Loucy (cell line): Measurements from ENCODE around the gene SIGLEC15.

ENCODE experiments used
- H2AFZ ChIP-seq: fragments of 200-600 bp; sonication (generic); 2 replicates; pipeline ENCODE4 v1.6.0; 2016; ENCODE audit warnings: antibody characterized with exemption, mild to moderate bottlenecking, low read length, moderate library complexity
- H3F3A ChIP-seq: fragments of 200-600 bp; 2 replicates; pipeline ENCODE4 v1.6.0; 2016; ENCODE audit warnings: antibody characterized with exemption, low read depth, mild to moderate bottlenecking
- H3K27me3 ChIP-seq: fragments of 200-600 bp; sonication (generic); 2 replicates; pipeline ENCODE4 v1.6.1; 2014; ENCODE audit warnings: low read length, mild to moderate bottlenecking; ENCODE audit not compliant: insufficient read depth, poor library complexity, severe bottlenecking
- H3K36me3 ChIP-seq: fragments of 200-600 bp; sonication (generic); 2 replicates; pipeline ENCODE4 v1.6.1; 2016; ENCODE audit warnings: low read length; ENCODE audit not compliant: insufficient read depth
- H3K4me1 ChIP-seq: fragments of 200-600 bp; sonication (generic); 2 replicates; pipeline ENCODE4 v1.5.1; 2014; ENCODE audit warnings: low read length, mild to moderate bottlenecking; ENCODE audit not compliant: insufficient read depth, poor library complexity, severe bottlenecking
- H3K4me2 ChIP-seq: fragments of 200-600 bp; sonication (generic); 2 replicates; pipeline ENCODE4 v1.6.0; 2014; ENCODE audit warnings: antibody characterized with exemption, low read length, low read depth, mild to moderate bottlenecking; ENCODE audit not compliant: poor library complexity, severe bottlenecking
- H3K4me3 ChIP-seq: fragments of 200-600 bp; sonication (generic); 2 replicates; pipeline ENCODE4 v1.5.1; 2014; ENCODE audit warnings: low read length, mild to moderate bottlenecking, mixed read lengths; ENCODE audit not compliant: poor library complexity, severe bottlenecking
- H3K79me2 ChIP-seq: fragments of 200-600 bp; sonication (generic); 2 replicates; pipeline ENCODE4 v1.6.1; 2014; ENCODE audit warnings: low read length; ENCODE audit not compliant: insufficient read depth
- H3K9ac ChIP-seq: fragments of 200-600 bp; sonication (generic); 2 replicates; pipeline ENCODE4 v1.6.0; 2014; ENCODE audit warnings: mild to moderate bottlenecking, low read depth, low read length, moderate library complexity; ENCODE audit not compliant: poor library complexity, severe bottlenecking
- H3K9me2 ChIP-seq: fragments of 200-600 bp; sonication (generic); replicated peaks from 2 replicates; pipeline ENCODE4 v1.6.1; 2016; ENCODE audit warnings: low read depth, low read length, mixed read lengths
- H3K9me3 ChIP-seq: fragments of 200-600 bp; sonication (generic); 2 replicates; pipeline ENCODE4 v1.6.1; 2014; ENCODE audit warnings: mild to moderate bottlenecking, antibody characterized with exemption, low read length, low read depth; ENCODE audit not compliant: insufficient read depth
- H4K20me1 ChIP-seq: fragments of 200-600 bp; sonication (generic); 2 replicates; pipeline ENCODE4 v1.6.0; 2014; ENCODE audit warnings: antibody characterized with exemption, low read length, mild to moderate bottlenecking; ENCODE audit not compliant: insufficient read depth, poor library complexity, severe bottlenecking
- CTCF ChIP-seq: fragments of 200-600 bp; sonication (generic); conservative IDR thresholded peaks from 2 replicates; pipeline ENCODE4 v1.5.1; 2014; ENCODE audit warnings: mild to moderate bottlenecking, antibody characterized with exemption, low read length
- EZH2phosphoT487 ChIP-seq: fragments of 200-600 bp; IDR thresholded peaks from 2 replicates; pipeline ENCODE4 v1.6.1; 2018; ENCODE audit warnings: antibody characterized with exemption, mild to moderate bottlenecking, moderate library complexity, borderline replicate concordance

SIGLEC15 gene

GRCh38 chr18:45785134-45785533 lies 40.3 kb upstream of the SIGLEC15 start:
- H2AFZ ChIP-seq = peak overlapping the region; percentile 51
- H3K36me3 ChIP-seq = no peaks in the 10 kb centered on the region
- peaks cover 14% of the 10 kb centered on the region for H3K4me1 ChIP-seq
- H3K4me2 ChIP-seq = peak overlapping the region; percentile 46
- no peaks in the 10 kb centered on the region for H3K9me3 ChIP-seq
- TF ChIP-seq CTCF (no peak), EZH2phosphoT487 (no peak)
- H3F3A ChIP-seq = no peaks in the 10 kb centered on the region
- H4K20me1 ChIP-seq = no peaks in the 10 kb centered on the region
- H3K27me3 ChIP-seq = no peaks in the 10 kb centered on the region
- H3K4me3 ChIP-seq = no peak overlapping the region
- H3K9ac ChIP-seq = peak overlapping the region; percentile 25
- H3K9me2 ChIP-seq = no peaks in the 10 kb centered on the region
- no peaks in the 10 kb centered on the region for H3K79me2 ChIP-seq

DNA sequence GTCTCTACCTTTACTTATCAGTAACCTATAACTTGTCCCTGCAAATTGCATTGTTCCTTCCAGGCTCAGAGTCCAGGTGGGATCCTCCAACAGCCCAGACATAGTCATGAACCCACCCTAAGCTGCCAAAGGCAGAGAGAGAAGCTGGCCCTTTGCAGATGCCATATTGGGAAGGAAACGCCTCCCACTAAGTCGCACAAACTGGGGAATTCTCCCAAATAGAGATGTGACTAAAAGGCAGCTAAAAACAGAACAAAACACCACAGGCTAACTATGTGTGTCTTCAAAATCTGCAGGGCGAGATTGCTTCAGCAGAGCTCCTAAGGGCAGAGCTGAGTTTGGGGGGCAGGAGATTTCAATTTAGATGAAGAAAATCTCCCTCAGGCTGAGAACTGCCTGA lies 38.5 kb upstream of the SIGLEC15 start:
- H3K4me2 ChIP-seq = no peak overlapping the region
- H4K20me1 ChIP-seq = no peaks in the 10 kb centered on the region
- H3K9me3 ChIP-seq = no peaks in the 10 kb centered on the region
- H3K79me2 ChIP-seq = no peaks in the 10 kb centered on the region
- H3K36me3 ChIP-seq = no peaks in the 10 kb centered on the region
- no peak overlapping the region for H3K4me3 ChIP-seq
- H3K27me3 ChIP-seq = no peaks in the 10 kb centered on the region
- no peaks in the 10 kb centered on the region for H3F3A ChIP-seq
- no peaks in the 10 kb centered on the region for H3K9me2 ChIP-seq
- TF ChIP-seq CTCF (no peak), EZH2phosphoT487 (no peak)
- H3K9ac ChIP-seq = no peak overlapping the region
- H3K4me1 ChIP-seq = peaks cover 14% of the 10 kb centered on the region
- peak overlapping the region; percentile 23; the same call in 1 of the 2 replicates for H2AFZ ChIP-seq

DNA sequence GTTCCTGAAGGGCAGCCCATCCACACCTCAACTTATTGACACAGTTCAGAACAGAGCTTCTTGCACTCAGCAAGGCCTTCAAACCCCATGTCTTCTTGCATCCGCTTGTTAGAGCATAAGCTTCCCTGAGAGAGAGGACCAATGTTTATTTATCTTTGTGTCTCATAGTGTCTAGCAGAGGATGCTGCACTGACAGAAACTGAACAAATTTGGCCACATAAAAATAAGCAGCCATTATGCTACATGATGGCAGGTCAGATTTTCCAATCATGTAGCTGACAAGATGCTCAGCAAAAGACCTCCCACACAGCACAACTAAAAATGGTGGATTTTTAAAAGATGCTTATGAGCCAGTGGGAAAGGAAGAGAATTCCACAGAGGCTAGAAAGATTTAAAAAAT lies 38.1 kb upstream of the SIGLEC15 start:
- Histone ChIP-seq H3K4me1 (peaks cover 14% of the 10 kb centered on the region), H3K9ac (no peak overlapping the region), H2AFZ (0 out of 2 replicates have a peak overlapping the region, but pooled peaks have one; percentile 23), H3K9me3 (no peaks in the 10 kb centered on the region), H3K36me3 (no peaks in the 10 kb centered on the region), H3K79me2 (no peaks in the 10 kb centered on the region), H3F3A (no peaks in the 10 kb centered on the region), H3K4me2 (no peak overlapping the region), H3K9me2 (no peaks in the 10 kb centered on the region), H3K27me3 (no peaks in the 10 kb centered on the region), H3K4me3 (no peak overlapping the region), H4K20me1 (no peaks in the 10 kb centered on the region)
- TF ChIP-seq CTCF (no peak), EZH2phosphoT487 (no peak)
